HG02870 (cell line): ENCODE results near the gene TEX35.

Experiments
- ATAC-seq: cut with Tn5 transposase; IDR thresholded peaks from one replicate; pipeline ENCODE4 v1.9.1; 2021; ENCODE audit warnings: mild to moderate bottlenecking, moderate library complexity; ENCODE audit not compliant: unreplicated experiment

Gene TEX35

DNA sequence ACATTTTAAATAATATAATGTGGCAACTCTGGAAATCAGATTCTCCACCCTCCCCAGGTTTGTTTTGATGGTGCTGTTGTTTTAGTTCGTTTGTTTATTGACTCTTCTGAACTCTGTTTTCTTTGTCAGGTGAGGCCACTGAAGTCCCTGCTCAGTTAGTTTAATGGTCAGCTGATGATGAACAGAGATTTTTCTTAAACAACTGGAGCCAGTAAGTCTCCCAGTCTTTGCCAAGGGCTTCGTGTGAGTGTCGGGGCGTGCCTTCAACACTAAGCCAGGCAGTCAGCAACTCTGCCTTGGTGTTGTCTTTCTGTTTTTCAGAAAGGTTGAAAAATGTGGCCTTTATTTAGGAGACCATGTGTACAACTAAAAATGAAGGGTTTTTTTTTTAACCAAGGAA is 58.9 kb downstream of the TEX35 start:
- ATAC-seq = no peak
